Neural cell (in vitro differentiated cells): ENCODE measurements around the gene HLA-DMA. TPM values are rescaled to one million over a fixed set of nuclear protein-coding genes. Genes with fewer than 3 reads are reported as not detected.

Source experiments
- H2AFZ ChIP-seq: fragments of 200-600, 300-800 bp; sonication (generic), shearing (Covaris generic); 2 replicates; pipeline ENCODE4 v1.6.0; 2014; ENCODE audit warnings: low read depth, mild to moderate bottlenecking, antibody characterized with exemption, low read length, moderate library complexity
- H3F3A ChIP-seq: fragments of 200-600 bp; shearing (Covaris generic); 2 replicates; pipeline ENCODE4 v1.6.1; 2016; ENCODE audit warnings: mild to moderate bottlenecking, moderate library complexity, mixed read lengths, antibody characterized with exemption, low read length; ENCODE audit not compliant: insufficient read depth, poor library complexity, severe bottlenecking
- H3K27ac ChIP-seq: fragments of 200-600, 300-800 bp; sonication (generic), shearing (Covaris generic); 2 replicates; pipeline ENCODE4 v1.5.1; 2014; ENCODE audit warnings: mild to moderate bottlenecking, low read length, moderate library complexity
- H3K27me3 ChIP-seq: fragments of 300-800, 200-600 bp; sonication (generic), shearing (Covaris generic); 2 replicates; pipeline ENCODE4 v1.6.0; 2014; ENCODE audit warnings: mild to moderate bottlenecking, low read depth, low read length, moderate library complexity; ENCODE audit not compliant: insufficient read depth
- H3K36me3 ChIP-seq: fragments of 300-800, 200-600 bp; sonication (generic), shearing (Covaris generic); 2 replicates; pipeline ENCODE4 v1.5.1; 2014; ENCODE audit warnings: mild to moderate bottlenecking, antibody characterized with exemption, low read length, moderate library complexity; ENCODE audit not compliant: insufficient read depth
- H3K4me2 ChIP-seq: fragments of 300-800, 200-600 bp; sonication (generic), shearing (Covaris generic); 2 replicates; pipeline ENCODE4 v1.6.0; 2014; ENCODE audit warnings: mild to moderate bottlenecking, low read length
- H3K4me3 ChIP-seq: fragments of 300-800, 200-600 bp; sonication (generic), shearing (Covaris generic); 2 replicates; pipeline ENCODE4 v1.5.1; 2014; ENCODE audit warnings: mild to moderate bottlenecking, low read length, moderate library complexity
- H3K79me2 ChIP-seq: fragments of 200-600 bp; shearing (Covaris generic); replicated peaks from 2 replicates; pipeline ENCODE4 v1.6.0; 2014; ENCODE audit warnings: mild to moderate bottlenecking, low read length, moderate library complexity; ENCODE audit not compliant: insufficient read depth
- H3K9ac ChIP-seq: fragments of 300-800, 200-600 bp; sonication (generic), shearing (Covaris generic); 2 replicates; pipeline ENCODE4 v1.6.1; 2016; ENCODE audit warnings: mild to moderate bottlenecking, low read length, mixed read lengths
- H3K9me2 ChIP-seq: fragments of 200-600 bp; shearing (Covaris generic); 2 replicates; pipeline ENCODE4 v1.6.1; 2016; ENCODE audit warnings: mild to moderate bottlenecking, low read length, mixed read lengths; ENCODE audit not compliant: insufficient read depth
- H3K9me3 ChIP-seq: fragments of 200-600, 300-800 bp; sonication (generic), shearing (Covaris generic); 2 replicates; pipeline ENCODE4 v1.6.1; 2016; ENCODE audit warnings: mild to moderate bottlenecking, mixed run types, low read length, moderate library complexity, mixed read lengths
- H4K20me1 ChIP-seq: fragments of 200-600 bp; shearing (Covaris generic); 2 replicates; pipeline ENCODE4 v1.6.1; 2016; ENCODE audit warnings: mild to moderate bottlenecking, mixed run types; ENCODE audit not compliant: insufficient read depth
- EP300 ChIP-seq: fragments of 450-650 bp; conservative IDR thresholded peaks from 2 replicates; pipeline ENCODE4 v1.6.1; 2014; ENCODE audit warnings: antibody characterized with exemption, mild to moderate bottlenecking, moderate library complexity; ENCODE audit not compliant: poor library complexity, severe bottlenecking
- EZH2 ChIP-seq: fragments of 200-600, 300-800 bp; shearing (Covaris generic), sonication (generic); IDR thresholded peaks from 2 replicates; pipeline ENCODE4 v1.6.1; 2014; ENCODE audit warnings: antibody characterized with exemption, low read length, borderline replicate concordance, mild to moderate bottlenecking; ENCODE audit not compliant: insufficient read depth, poor library complexity, severe bottlenecking
- MXI1 ChIP-seq: fragments of 450-650 bp; conservative IDR thresholded peaks from 2 replicates; pipeline ENCODE4 v1.6.1; 2014; ENCODE audit warnings: antibody characterized with exemption, mild to moderate bottlenecking; ENCODE audit not compliant: poor library complexity, severe bottlenecking
- POLR2AphosphoS5 ChIP-seq: IDR thresholded peaks from 2 replicates; pipeline ENCODE4 v1.6.1; 2012
- RAD21 ChIP-seq: fragments of 450-650 bp; conservative IDR thresholded peaks from 2 replicates; pipeline ENCODE4 v1.6.1; 2014; ENCODE audit warnings: antibody characterized with exemption, mild to moderate bottlenecking, moderate library complexity
- SMC3 ChIP-seq: fragments of 450-650 bp; conservative IDR thresholded peaks from 2 replicates; pipeline ENCODE4 v1.6.1; 2014; ENCODE audit warnings: antibody characterized with exemption, mild to moderate bottlenecking, moderate library complexity; ENCODE audit not compliant: poor library complexity
- TAF1 ChIP-seq: IDR thresholded peaks from 2 replicates; pipeline ENCODE4 v1.6.1; 2012; ENCODE audit warnings: low read depth
- polyA plus RNA-seq: library from polyadenylated mRNA; depleted of rRNA; stranded (reverse); fragments of >200 nt; gene quantifications from 2 replicates; pipeline ENCODE4 v1.2.3, GENCODE V29; 2014
- TF ChIP-seq, protein P1 (sequence below): fragments of 450-650 bp; IDR thresholded peaks from 2 replicates; pipeline ENCODE4 v1.5.1; 2014; ENCODE audit warnings: antibody characterized with exemption, mild to moderate bottlenecking, moderate library complexity; ENCODE audit not compliant: poor library complexity, severe bottlenecking
- TF ChIP-seq, protein P2 (sequence below): IDR thresholded peaks from 2 replicates; pipeline ENCODE4 v1.6.1; 2012; ENCODE audit warnings: borderline replicate concordance

The HLA-DMA gene
- polyA plus RNA-seq, 1 donor from 2014 or later = 4.4 TPM

DNA sequence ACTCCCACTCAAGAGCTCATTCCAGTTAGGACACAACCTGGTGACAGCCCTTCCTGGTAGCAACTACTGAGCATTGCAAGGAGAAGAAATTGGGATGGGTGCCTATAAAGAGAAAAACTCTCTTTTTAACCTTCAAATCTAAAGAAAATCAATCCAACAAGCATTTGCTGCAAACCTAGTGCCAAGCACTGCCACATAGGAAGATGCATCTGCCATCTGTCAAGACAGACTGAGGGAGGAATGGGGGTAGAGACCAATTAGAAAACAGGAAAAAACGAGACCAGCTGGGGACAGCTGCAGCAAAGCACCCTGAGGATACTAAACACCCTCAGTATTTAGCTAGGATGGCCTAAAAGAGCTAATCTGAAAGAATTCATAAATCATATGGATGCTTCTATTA is 39.9 kb downstream of the HLA-DMA start:
- no peaks in the 10 kb centered on the region for H3K27me3 ChIP-seq
- H3K4me3 ChIP-seq = no peak overlapping the region
- H2AFZ ChIP-seq = no peak overlapping the region
- no peaks in the 10 kb centered on the region for H3K79me2 ChIP-seq
- TF ChIP-seq, protein P1, sequence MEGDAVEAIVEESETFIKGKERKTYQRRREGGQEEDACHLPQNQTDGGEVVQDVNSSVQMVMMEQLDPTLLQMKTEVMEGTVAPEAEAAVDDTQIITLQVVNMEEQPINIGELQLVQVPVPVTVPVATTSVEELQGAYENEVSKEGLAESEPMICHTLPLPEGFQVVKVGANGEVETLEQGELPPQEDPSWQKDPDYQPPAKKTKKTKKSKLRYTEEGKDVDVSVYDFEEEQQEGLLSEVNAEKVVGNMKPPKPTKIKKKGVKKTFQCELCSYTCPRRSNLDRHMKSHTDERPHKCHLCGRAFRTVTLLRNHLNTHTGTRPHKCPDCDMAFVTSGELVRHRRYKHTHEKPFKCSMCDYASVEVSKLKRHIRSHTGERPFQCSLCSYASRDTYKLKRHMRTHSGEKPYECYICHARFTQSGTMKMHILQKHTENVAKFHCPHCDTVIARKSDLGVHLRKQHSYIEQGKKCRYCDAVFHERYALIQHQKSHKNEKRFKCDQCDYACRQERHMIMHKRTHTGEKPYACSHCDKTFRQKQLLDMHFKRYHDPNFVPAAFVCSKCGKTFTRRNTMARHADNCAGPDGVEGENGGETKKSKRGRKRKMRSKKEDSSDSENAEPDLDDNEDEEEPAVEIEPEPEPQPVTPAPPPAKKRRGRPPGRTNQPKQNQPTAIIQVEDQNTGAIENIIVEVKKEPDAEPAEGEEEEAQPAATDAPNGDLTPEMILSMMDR = no peak
- TF ChIP-seq RAD21 = no peak
- no peak for TF ChIP-seq EZH2
- no peak for TF ChIP-seq SMC3
- TF ChIP-seq POLR2AphosphoS5 = no peak
- TF ChIP-seq, protein P2, sequence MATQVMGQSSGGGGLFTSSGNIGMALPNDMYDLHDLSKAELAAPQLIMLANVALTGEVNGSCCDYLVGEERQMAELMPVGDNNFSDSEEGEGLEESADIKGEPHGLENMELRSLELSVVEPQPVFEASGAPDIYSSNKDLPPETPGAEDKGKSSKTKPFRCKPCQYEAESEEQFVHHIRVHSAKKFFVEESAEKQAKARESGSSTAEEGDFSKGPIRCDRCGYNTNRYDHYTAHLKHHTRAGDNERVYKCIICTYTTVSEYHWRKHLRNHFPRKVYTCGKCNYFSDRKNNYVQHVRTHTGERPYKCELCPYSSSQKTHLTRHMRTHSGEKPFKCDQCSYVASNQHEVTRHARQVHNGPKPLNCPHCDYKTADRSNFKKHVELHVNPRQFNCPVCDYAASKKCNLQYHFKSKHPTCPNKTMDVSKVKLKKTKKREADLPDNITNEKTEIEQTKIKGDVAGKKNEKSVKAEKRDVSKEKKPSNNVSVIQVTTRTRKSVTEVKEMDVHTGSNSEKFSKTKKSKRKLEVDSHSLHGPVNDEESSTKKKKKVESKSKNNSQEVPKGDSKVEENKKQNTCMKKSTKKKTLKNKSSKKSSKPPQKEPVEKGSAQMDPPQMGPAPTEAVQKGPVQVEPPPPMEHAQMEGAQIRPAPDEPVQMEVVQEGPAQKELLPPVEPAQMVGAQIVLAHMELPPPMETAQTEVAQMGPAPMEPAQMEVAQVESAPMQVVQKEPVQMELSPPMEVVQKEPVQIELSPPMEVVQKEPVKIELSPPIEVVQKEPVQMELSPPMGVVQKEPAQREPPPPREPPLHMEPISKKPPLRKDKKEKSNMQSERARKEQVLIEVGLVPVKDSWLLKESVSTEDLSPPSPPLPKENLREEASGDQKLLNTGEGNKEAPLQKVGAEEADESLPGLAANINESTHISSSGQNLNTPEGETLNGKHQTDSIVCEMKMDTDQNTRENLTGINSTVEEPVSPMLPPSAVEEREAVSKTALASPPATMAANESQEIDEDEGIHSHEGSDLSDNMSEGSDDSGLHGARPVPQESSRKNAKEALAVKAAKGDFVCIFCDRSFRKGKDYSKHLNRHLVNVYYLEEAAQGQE = no peak
- TF ChIP-seq MXI1 = no peak
- no peak for TF ChIP-seq EP300
- no peak for TF ChIP-seq TAF1
- no peaks in the 10 kb centered on the region for H3K36me3 ChIP-seq
- H3K9me3 ChIP-seq = no peaks in the 10 kb centered on the region
- no peak overlapping the region for H3K27ac ChIP-seq
- no peak overlapping the region for H3K9ac ChIP-seq
- H4K20me1 ChIP-seq = no peaks in the 10 kb centered on the region
- no peaks in the 10 kb centered on the region for H3K9me2 ChIP-seq
- H3F3A ChIP-seq = no peaks in the 10 kb centered on the region
- no peak overlapping the region for H3K4me2 ChIP-seq

DNA sequence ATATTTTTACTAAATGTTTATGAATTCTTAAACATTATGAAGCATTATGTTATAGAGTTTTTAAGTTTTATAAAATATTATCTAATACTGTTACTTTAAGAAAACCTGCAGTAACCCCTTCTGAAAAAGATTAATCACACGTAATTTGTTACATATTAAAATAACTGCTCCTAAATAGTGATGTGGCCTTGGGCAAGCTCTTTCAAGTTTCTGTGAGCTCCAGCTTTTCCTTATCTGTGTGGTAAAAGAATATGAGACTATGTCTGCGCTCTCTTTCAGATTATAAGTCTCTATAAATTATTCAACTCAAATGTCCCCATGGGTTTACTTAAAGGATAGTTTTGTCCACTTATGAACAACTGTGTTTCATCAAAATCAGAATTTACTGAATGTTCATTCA is 44.0 kb downstream of the HLA-DMA start:
- Histone ChIP-seq H3K9ac (no peak overlapping the region), H3K9me3 (no peaks in the 10 kb centered on the region), H3K36me3 (no peaks in the 10 kb centered on the region), H3K4me3 (no peak overlapping the region), H3K27me3 (no peaks in the 10 kb centered on the region), H3K27ac (no peak overlapping the region), H4K20me1 (no peaks in the 10 kb centered on the region), H2AFZ (no peak overlapping the region), H3K79me2 (no peaks in the 10 kb centered on the region), H3K4me2 (no peak overlapping the region), H3F3A (no peaks in the 10 kb centered on the region), H3K9me2 (no peaks in the 10 kb centered on the region)
- TF ChIP-seq TAF1 (no peak), EZH2 (no peak), EP300 (no peak), MXI1 (no peak), SMC3 (no peak), POLR2AphosphoS5 (no peak), RAD21 (no peak)
- TF ChIP-seq, protein P1 = no peak
- TF ChIP-seq, protein P2 = no peak
